ENCODE data around the gene ASXL3. TPM values are rescaled to one million over a fixed set of nuclear protein-coding genes. Genes with fewer than 3 reads are reported as not detected.
A peak's percentile ranks its signal among the peaks of the same experiment; 100 is the strongest.

The ASXL3 gene
- total and polyA plus RNA-seq, 2 donors (not counting 3 experiments of a cell fraction or from before 2014, with no cell fraction given), result 0.07 to 0.27 TPM

DNA sequence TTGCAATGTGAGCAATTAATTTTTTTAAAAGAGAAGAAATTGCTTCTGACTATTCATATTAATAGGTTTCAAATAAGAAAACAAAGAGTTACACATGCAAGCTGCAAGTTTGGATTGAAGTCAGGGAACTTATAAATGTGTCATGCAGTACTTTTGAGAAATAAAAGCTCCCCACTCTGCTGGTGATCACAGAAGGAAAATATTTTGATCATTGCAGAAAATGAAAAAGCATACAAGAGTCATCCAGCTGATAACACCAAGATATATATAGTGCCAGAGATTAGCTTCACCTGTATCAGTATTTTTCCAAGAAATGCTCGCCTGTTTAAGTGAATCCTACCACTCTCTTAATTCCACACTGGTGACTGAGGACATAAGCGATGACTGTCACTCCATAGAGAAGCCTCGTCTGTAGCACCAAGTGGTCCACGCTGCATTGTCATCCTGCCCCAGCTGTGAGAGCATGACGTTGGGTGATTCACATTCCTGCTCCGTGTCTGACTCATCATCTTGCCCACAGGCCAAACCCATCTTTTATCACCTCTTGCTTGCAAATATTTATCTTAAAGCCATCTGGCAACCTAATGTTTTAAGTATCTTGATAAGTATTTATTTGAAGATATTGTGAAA lies 178.0 kb downstream of the ASXL3 start:
- Histone ChIP-seq H2AFZ (ENCODE audit: low read depth, low read length) (no peak overlapping the region), H3K36me3 (ENCODE audit: control insufficient read depth in 2 of 2, extremely low read depth in 1 of 2, insufficient read depth in 2 of 2, low read length in 2 of 2) (no peaks in the 10 kb centered on the region), H3K9me3 (replicated peaks; ENCODE audit: control insufficient read depth, insufficient read depth, low read length) (no peaks in the 10 kb centered on the region), H4K20me1 (replicated peaks; ENCODE audit: control insufficient read depth, extremely low read depth, insufficient read depth, low read length) (no peaks in the 10 kb centered on the region), H3K4me2 (ENCODE audit: insufficient read depth, low read length) (no peak overlapping the region), H3K27me3 (ENCODE audit: control insufficient read depth in 2 of 2, insufficient read depth in 2 of 2, low read length in 2 of 2) (no peaks in the 10 kb centered on the region), H3K4me3 (replicated peaks in 1 of 3; ENCODE audit: insufficient read depth in 1 of 3, low read depth in 1 of 3, low read length in 3 of 3) (no peak overlapping the region), H3K27ac (ENCODE audit: insufficient read depth, low read depth, low read length) (no peak overlapping the region), H3K9ac (replicated peaks; ENCODE audit: extremely low read depth, insufficient read depth, low read length) (no peak overlapping the region), H3K9me1 (replicated peaks; ENCODE audit: control insufficient read depth, extremely low read depth, insufficient read depth, low read length) (no peaks in the 10 kb centered on the region), H3K79me2 (ENCODE audit: control insufficient read depth, insufficient read depth, low read length) (no peaks in the 10 kb centered on the region), H3K4me1 (ENCODE audit: control insufficient read depth, extremely low read depth, insufficient read depth, low read length) (no peaks in the 10 kb centered on the region)
- FAIRE-seq (peak; percentile 4), DNase-seq (ENCODE audit: low read depth, low spot score) (peak; percentile 5)
- no peak for TF ChIP-seq POLR2AphosphoS5 (IDR thresholded peaks at IDR 0.05; ENCODE audit: insufficient read depth, low read depth, low read length)
- TF ChIP-seq FOS (IDR thresholded peaks at IDR 0.05; ENCODE audit: borderline replicate concordance, insufficient read depth, low read length), result peak; percentile 62
- no peak for TF ChIP-seq POLR2A (IDR thresholded peaks at IDR 0.05; ENCODE audit: low read depth, low read length)
- no peak for TF ChIP-seq MYC (IDR thresholded peaks at IDR 0.05; ENCODE audit: low read depth, low read length)
- TF ChIP-seq, protein P1, sequence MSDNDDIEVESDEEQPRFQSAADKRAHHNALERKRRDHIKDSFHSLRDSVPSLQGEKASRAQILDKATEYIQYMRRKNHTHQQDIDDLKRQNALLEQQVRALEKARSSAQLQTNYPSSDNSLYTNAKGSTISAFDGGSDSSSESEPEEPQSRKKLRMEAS (IDR thresholded peaks at IDR 0.05; ENCODE audit: insufficient read depth, insufficient read length), result no peak
- TF ChIP-seq JUN (IDR thresholded peaks at IDR 0.05; ENCODE audit: borderline replicate concordance, insufficient read depth, insufficient read length, low read depth), result peak; percentile 15
- ChIA-PET CTCF (interaction anchor here (1.1 kb wide), 1 partner anchor 524 kb away, joined by 5 read pairs; no protein-coding TSS in a partner anchor), POLR2A (no interaction called here)
- intact Hi-C loops (cut with micrococcal nuclease) (no loop called here), dilution Hi-C loops (cut with MboI; ENCODE audit: extremely low pct_ligation_motif_present, low sequenced_read_pairs) (no loop called here)
- no TSS peak for BruUV-seq (replicated peaks)

DNA sequence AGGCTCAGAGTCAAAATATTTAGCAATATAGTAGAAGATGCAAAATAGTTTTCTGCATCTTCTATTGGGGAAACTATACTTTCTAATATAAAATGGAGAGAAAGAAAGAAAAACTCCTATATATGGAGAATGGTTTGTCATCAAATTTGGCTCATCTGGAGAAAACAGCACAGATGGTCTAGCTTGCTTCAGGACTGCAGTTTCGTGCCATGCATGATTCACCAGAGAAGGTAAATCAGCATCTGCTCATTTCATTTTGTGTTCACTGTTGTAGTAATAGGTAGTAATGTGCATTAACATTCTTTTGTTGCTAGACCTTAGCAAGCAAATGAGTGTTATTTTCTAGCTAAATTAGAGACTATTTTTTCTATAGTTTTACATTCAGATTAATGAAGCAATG lies 179.0 kb downstream of the ASXL3 start:
- Histone ChIP-seq H3K9me3 (replicated peaks; ENCODE audit: control insufficient read depth, insufficient read depth, low read length) (no peaks in the 10 kb centered on the region), H3K36me3 (ENCODE audit: control insufficient read depth in 2 of 2, extremely low read depth in 1 of 2, insufficient read depth in 2 of 2, low read length in 2 of 2) (no peaks in the 10 kb centered on the region), H2AFZ (ENCODE audit: low read depth, low read length) (no peak overlapping the region), H4K20me1 (replicated peaks; ENCODE audit: control insufficient read depth, extremely low read depth, insufficient read depth, low read length) (no peaks in the 10 kb centered on the region), H3K27ac (ENCODE audit: insufficient read depth, low read depth, low read length) (no peak overlapping the region), H3K9ac (replicated peaks; ENCODE audit: extremely low read depth, insufficient read depth, low read length) (no peak overlapping the region), H3K4me3 (replicated peaks in 1 of 3; ENCODE audit: insufficient read depth in 1 of 3, low read depth in 1 of 3, low read length in 3 of 3) (no peak overlapping the region), H3K79me2 (ENCODE audit: control insufficient read depth, insufficient read depth, low read length) (no peaks in the 10 kb centered on the region), H3K4me2 (ENCODE audit: insufficient read depth, low read length) (no peak overlapping the region), H3K4me1 (ENCODE audit: control insufficient read depth, extremely low read depth, insufficient read depth, low read length) (no peaks in the 10 kb centered on the region), H3K9me1 (replicated peaks; ENCODE audit: control insufficient read depth, extremely low read depth, insufficient read depth, low read length) (no peaks in the 10 kb centered on the region), H3K27me3 (ENCODE audit: control insufficient read depth in 2 of 2, insufficient read depth in 2 of 2, low read length in 2 of 2) (no peaks in the 10 kb centered on the region)
- ChIA-PET CTCF (interaction anchor here (0.8 to 1.4 kb wide), 3 partner anchors 21 to 525 kb away, joined by 3 read pairs; no protein-coding TSS in a partner anchor), POLR2A (no interaction called here)
- intact Hi-C loops (cut with micrococcal nuclease), result no loop called here
- FAIRE-seq (no peak), DNase-seq (ENCODE audit: low read depth, low spot score) (no peak)
- dilution Hi-C loops (cut with MboI; ENCODE audit: extremely low pct_ligation_motif_present, low sequenced_read_pairs), result no loop called here
- no TSS peak for BruUV-seq (replicated peaks)
- TF ChIP-seq JUN (IDR thresholded peaks at IDR 0.05; ENCODE audit: borderline replicate concordance, insufficient read depth, insufficient read length, low read depth) (no peak), EZH2 (IDR thresholded peaks at IDR 0.05; ENCODE audit: borderline replicate concordance, low read depth, low read length, severe bottlenecking) (no peak), FOS (IDR thresholded peaks at IDR 0.05; ENCODE audit: borderline replicate concordance, insufficient read depth, low read length) (no peak), MYC (IDR thresholded peaks at IDR 0.05; ENCODE audit: low read depth, low read length) (no peak), POLR2AphosphoS5 (IDR thresholded peaks at IDR 0.05; ENCODE audit: insufficient read depth, low read depth, low read length) (no peak), POLR2A (IDR thresholded peaks at IDR 0.05; ENCODE audit: low read depth, low read length) (no peak), GATA2 (IDR thresholded peaks at IDR 0.05; ENCODE audit: insufficient read depth, insufficient read length, low read depth, low read length) (no peak)
- TF ChIP-seq, protein P2, sequence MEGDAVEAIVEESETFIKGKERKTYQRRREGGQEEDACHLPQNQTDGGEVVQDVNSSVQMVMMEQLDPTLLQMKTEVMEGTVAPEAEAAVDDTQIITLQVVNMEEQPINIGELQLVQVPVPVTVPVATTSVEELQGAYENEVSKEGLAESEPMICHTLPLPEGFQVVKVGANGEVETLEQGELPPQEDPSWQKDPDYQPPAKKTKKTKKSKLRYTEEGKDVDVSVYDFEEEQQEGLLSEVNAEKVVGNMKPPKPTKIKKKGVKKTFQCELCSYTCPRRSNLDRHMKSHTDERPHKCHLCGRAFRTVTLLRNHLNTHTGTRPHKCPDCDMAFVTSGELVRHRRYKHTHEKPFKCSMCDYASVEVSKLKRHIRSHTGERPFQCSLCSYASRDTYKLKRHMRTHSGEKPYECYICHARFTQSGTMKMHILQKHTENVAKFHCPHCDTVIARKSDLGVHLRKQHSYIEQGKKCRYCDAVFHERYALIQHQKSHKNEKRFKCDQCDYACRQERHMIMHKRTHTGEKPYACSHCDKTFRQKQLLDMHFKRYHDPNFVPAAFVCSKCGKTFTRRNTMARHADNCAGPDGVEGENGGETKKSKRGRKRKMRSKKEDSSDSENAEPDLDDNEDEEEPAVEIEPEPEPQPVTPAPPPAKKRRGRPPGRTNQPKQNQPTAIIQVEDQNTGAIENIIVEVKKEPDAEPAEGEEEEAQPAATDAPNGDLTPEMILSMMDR (IDR thresholded peaks at IDR 0.05; ENCODE audit: extremely low read depth in 1 of 2, insufficient read depth in 1 of 2, low read depth in 1 of 2, low read length in 2 of 2), result no peak
- TF ChIP-seq, protein P1 (IDR thresholded peaks at IDR 0.05; ENCODE audit: insufficient read depth, insufficient read length), result no peak
